Measurements from ENCODE around the gene MPP4. TPM values are rescaled to one million over a fixed set of nuclear protein-coding genes. Genes with fewer than 3 reads are reported as not detected.
A peak's percentile ranks its signal among the peaks of the same experiment; 100 is the strongest.

Gene MPP4
- total RNA-seq, 1 donor from 2014 or later = not detected

DNA sequence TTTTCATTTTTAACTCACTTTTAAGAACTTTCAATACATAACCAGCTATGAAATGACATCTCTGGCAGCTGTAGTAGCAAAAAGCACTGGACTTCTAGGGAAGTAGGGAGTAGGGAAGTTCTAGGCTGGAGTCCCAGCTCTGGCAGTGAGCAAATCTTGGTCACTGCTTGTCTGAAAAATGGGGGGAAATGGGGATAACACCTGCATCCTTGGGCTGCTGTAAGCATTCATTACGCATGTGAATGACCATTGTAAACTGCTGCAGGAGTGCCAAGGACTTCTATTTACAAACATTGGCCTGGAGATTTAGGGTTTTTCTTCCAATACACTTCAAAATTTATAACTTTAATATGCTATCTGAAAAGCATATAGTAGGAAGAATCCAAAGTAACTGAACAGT, 972 bp upstream of the MPP4 start:
- no peak for TF ChIP-seq CTCF (conservative IDR thresholded peaks at IDR 0.05; ENCODE audit: low read depth, low read length)
- no peak for DNase-seq (ENCODE audit: low read depth)
- no peak overlapping the region for H3K4me3 ChIP-seq (ENCODE audit: low read depth, low read length)

GRCh38 chr2:201697899-201698298, 545 bp downstream of the MPP4 start:
- no peak overlapping the region for H3K4me3 ChIP-seq (ENCODE audit: low read depth, low read length)
- no peak for TF ChIP-seq CTCF (conservative IDR thresholded peaks at IDR 0.05; ENCODE audit: low read depth, low read length)
- no peak for DNase-seq (ENCODE audit: low read depth)

GRCh38 chr2:201696151-201696659, 2.2 kb downstream of the MPP4 start:
- no peak for TF ChIP-seq CTCF (conservative IDR thresholded peaks at IDR 0.05; ENCODE audit: low read depth, low read length)
- no peak overlapping the region for H3K4me3 ChIP-seq (ENCODE audit: low read depth, low read length)
- DNase-seq (ENCODE audit: low read depth) = no peak

- no peak for TF ChIP-seq CTCF (conservative IDR thresholded peaks at IDR 0.05; ENCODE audit: low read depth, low read length)
Observed at GRCh38 chr2:201685156-201685555, 13.3 kb downstream of the MPP4 start.

DNA sequence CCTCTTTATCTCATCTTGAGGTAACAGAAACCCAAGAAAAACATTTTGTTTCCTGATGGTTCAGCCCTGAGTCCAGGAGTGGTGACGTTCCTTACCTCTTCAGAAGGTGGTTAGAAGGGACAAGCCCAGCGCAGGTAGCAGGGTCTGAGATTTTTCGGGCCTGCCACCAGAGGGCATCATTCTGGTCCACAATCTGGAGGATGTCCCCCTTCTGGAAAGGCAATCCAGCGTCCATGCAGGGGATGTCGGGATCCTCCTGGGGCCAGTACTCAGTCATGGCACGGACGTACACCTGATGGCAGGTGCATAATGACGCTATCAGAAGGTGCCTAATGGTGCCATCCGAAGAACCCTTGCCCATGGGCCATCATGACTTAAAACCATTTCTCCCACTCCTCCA, 17.7 kb downstream of the MPP4 start:
- no peak overlapping the region for H3K4me3 ChIP-seq (ENCODE audit: low read depth, low read length)
- TF ChIP-seq CTCF (conservative IDR thresholded peaks at IDR 0.05; ENCODE audit: low read depth, low read length) = peak; percentile 51
- no peak for DNase-seq (ENCODE audit: low read depth)

More at GRCh38 chr2:201685156-201685555, 13.3 kb downstream of the MPP4 start:
- no peak for DNase-seq (ENCODE audit: low read depth)
- no peak overlapping the region for H3K4me3 ChIP-seq (ENCODE audit: low read depth, low read length)

GRCh38 chr2:201678401-201678800, 20.0 kb downstream of the MPP4 start:
- no peak for DNase-seq (ENCODE audit: low read depth)
- no peak for TF ChIP-seq CTCF (conservative IDR thresholded peaks at IDR 0.05; ENCODE audit: low read depth, low read length)

GRCh38 chr2:201675454-201675853, 23.0 kb downstream of the MPP4 start:
- DNase-seq (ENCODE audit: low read depth) = no peak
- H3K4me3 ChIP-seq (ENCODE audit: low read depth, low read length) = no peak overlapping the region
- no peak for TF ChIP-seq CTCF (conservative IDR thresholded peaks at IDR 0.05; ENCODE audit: low read depth, low read length)

More at GRCh38 chr2:201678401-201678800, 20.0 kb downstream of the MPP4 start:
- no peak overlapping the region for H3K4me3 ChIP-seq (ENCODE audit: low read depth, low read length)
